HFFc6 (cell line): ENCODE measurements around the gene NTN3. TPM values are rescaled to one million over a fixed set of nuclear protein-coding genes. Genes with fewer than 3 reads are reported as not detected.

Experiments used
- DNase-seq: peaks from one replicate; pipeline ENCODE4 v3.0.0-alpha.2; 2018
- H3K27ac Mint-ChIP-seq: 2 replicates; pipeline ENCODE4 v1.8.0; 2020; ENCODE audit warnings: mild to moderate bottlenecking, mixed read lengths
- H3K27me3 Mint-ChIP-seq: 2 replicates; pipeline ENCODE4 v1.8.0; 2021; ENCODE audit warnings: mild to moderate bottlenecking, moderate library complexity, mixed read lengths; ENCODE audit not compliant: insufficient read depth
- H3K36me3 Mint-ChIP-seq: 2 replicates; pipeline ENCODE4 v1.8.0; 2021; ENCODE audit warnings: low read depth, mixed read lengths
- H3K4me1 Mint-ChIP-seq: 2 replicates; pipeline ENCODE4 v1.8.0; 2020; ENCODE audit warnings: low read depth, mixed read lengths
- H3K4me3 Mint-ChIP-seq: 2 replicates; pipeline ENCODE4 v1.8.0; 2020; ENCODE audit warnings: mild to moderate bottlenecking, moderate library complexity, mixed read lengths
- H3K9me3 Mint-ChIP-seq: 2 replicates; pipeline ENCODE4 v1.8.0; 2020; ENCODE audit warnings: mild to moderate bottlenecking, mixed read lengths
- microRNA-seq: library from miRNA; unstranded; fragments of <30 nt; microRNA quantifications from one replicate; pipeline ENCODE4, GENCODE V29; 2019
- total RNA-seq, 6 experiments: library from RNA; stranded (reverse); fragmentation: NEBNext Ultra II Directional; extraction: Animal tissue kit (Norgen Biotek cat#: 25700); gene quantifications; 2 replicates in 1 of 6; 3 replicates in 5 of 6; pipeline ENCODE4 v1.2.3, GENCODE V29; 2021
- TF ChIP-seq, protein P1 (sequence below): fragments of 200-600 bp; sonication (generic); IDR thresholded peaks from 2 replicates; pipeline ENCODE4 v1.5.0; 2021; ENCODE audit warnings: antibody characterized with exemption, mild to moderate bottlenecking

Gene NTN3
- total RNA-seq, 6 experiments from 2014 or later, result 0.22 to 0.47 (median 0.33) TPM

GRCh38 chr16:2518823-2519710, 48.0 kb downstream of the NTN3 start:
- peak overlapping the region; percentile 84 for H3K4me3 Mint-ChIP-seq

DNA sequence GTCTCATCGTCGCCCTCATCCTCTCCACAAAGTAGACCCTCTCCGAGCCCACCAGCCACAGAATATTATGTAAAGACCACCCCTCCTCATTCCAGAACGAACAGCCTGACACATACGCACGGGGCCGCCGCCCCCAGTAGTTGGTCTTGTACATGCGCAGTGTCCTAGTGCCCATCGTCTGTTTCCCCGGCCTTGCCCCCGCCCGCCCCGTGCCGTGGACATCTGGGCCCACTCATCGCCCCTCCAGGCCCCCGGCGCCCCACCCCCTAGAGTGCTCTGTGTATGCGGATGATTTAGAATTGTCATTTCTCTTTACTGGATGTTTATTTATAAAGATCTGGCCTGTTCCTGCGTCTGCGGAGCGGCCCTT, 48.6 kb downstream of the NTN3 start:
- TF ChIP-seq, protein P1, sequence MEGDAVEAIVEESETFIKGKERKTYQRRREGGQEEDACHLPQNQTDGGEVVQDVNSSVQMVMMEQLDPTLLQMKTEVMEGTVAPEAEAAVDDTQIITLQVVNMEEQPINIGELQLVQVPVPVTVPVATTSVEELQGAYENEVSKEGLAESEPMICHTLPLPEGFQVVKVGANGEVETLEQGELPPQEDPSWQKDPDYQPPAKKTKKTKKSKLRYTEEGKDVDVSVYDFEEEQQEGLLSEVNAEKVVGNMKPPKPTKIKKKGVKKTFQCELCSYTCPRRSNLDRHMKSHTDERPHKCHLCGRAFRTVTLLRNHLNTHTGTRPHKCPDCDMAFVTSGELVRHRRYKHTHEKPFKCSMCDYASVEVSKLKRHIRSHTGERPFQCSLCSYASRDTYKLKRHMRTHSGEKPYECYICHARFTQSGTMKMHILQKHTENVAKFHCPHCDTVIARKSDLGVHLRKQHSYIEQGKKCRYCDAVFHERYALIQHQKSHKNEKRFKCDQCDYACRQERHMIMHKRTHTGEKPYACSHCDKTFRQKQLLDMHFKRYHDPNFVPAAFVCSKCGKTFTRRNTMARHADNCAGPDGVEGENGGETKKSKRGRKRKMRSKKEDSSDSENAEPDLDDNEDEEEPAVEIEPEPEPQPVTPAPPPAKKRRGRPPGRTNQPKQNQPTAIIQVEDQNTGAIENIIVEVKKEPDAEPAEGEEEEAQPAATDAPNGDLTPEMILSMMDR, result no peak
- Mint-ChIP-seq H3K36me3 (peaks cover 43% of the 10 kb centered on the region), H3K4me3 (peak overlapping the region; percentile 84), H3K4me1 (peaks cover 52% of the 10 kb centered on the region), H3K27ac (peak overlapping the region; percentile 90), H3K9me3 (no peaks in the 10 kb centered on the region), H3K27me3 (peaks cover 25% of the 10 kb centered on the region)
- DNase-seq, result no peak

More at GRCh38 chr16:2518823-2519710, 48.0 kb downstream of the NTN3 start:
- H3K27ac Mint-ChIP-seq, result peak overlapping the region; percentile 90
- no peaks in the 10 kb centered on the region for H3K9me3 Mint-ChIP-seq
- TF ChIP-seq, protein P1, result no peak
- peaks cover 52% of the 10 kb centered on the region for H3K4me1 Mint-ChIP-seq
- H3K36me3 Mint-ChIP-seq, result peaks cover 39% of the 10 kb centered on the region
- peaks cover 26% of the 10 kb centered on the region for H3K27me3 Mint-ChIP-seq
- DNase-seq, result no peak

DNA sequence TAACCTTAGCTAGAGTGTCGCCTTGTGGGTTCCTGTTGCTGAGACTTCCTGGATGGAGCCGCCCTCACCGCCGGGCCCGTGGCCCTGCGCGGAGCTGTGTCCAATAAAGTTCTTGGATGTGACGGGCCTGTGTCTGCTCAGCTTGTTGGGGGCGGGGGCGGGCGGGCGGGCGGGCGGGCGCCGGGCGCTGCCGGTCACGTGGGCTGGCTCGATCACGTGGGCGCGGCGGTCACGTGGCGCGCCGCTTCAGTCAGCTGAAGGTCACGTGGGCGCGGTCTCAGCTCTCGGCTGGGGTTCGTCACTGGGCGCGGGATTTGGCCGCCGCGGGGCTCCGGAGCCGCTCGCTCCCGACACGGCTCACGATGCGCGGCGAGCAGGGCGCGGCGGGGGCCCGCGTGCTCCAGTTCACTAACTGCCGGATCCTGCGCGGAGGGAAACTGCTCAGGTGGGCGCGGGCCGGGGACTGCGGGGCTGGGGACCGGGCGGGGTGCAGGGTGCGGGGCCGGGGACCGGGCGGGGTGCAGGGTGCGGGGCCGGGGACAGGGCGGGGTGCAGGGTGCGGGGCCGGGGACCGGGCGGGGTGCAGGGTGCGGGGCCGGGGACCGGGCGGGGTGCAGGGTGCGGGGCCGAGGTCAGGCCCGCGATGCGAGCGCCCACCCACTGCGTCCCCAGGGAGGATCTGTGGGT, 49.1 kb downstream of the NTN3 start, which contains the start of gene AMDHD2:
AMDHD2 (plus strand) TSS at position 275 of the 687 bp plus-strand sequence; CDS start at position 363, 88 bp downstream.
- TF ChIP-seq, protein P1, result no peak
- H3K9me3 Mint-ChIP-seq, result no peaks in the 10 kb centered on the region
- H3K36me3 Mint-ChIP-seq, result peaks cover 42% of the 10 kb centered on the region
- H3K4me3 Mint-ChIP-seq, result peak within 1 kb of the TSS; percentile 86
- DNase-seq, result peak; percentile 85
- peak within 1 kb of the TSS; percentile 90 for H3K27ac Mint-ChIP-seq
- H3K4me1 Mint-ChIP-seq, result peaks cover 50% of the 10 kb centered on the region
- H3K27me3 Mint-ChIP-seq, result peaks cover 20% of the 10 kb centered on the region

DNA sequence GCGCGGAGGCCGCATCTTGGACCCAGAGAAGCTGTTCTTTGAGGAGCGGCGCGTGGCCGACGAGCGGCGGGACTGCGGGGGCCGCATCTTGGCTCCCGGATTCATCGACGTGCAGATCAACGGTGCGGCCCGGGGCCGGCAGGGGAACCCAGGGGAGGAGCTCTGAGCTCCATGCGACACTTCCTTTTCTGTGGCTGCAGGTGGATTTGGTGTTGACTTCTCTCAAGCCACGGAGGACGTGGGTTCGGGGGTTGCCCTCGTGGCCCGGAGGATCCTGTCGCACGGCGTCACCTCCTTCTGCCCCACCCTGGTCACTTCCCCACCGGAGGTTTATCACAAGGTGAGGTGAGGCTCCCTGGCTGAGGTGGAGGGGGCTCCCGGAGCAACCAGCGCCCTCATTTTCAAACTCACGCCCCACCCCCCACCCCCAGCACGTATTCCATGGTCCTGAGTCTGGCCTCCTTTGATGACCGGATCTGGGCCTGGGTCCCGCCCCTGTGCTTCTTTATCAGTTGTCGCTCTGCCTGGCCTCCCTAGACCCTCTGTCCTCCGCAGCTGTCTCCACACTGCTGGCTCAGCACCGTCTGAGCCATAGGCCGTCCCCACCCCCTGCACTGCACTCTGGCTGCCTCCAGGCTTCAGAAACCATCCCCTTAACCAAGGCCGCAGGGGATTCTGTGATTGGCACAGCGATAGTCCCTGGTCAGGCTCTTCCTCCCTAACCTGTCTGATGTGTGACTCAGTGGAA, 49.9 kb downstream of the NTN3 start:
- H3K4me3 Mint-ChIP-seq, result peak overlapping the region; percentile 86
- peaks cover 19% of the 10 kb centered on the region for H3K27me3 Mint-ChIP-seq
- H3K36me3 Mint-ChIP-seq, result peaks cover 38% of the 10 kb centered on the region
- peaks cover 43% of the 10 kb centered on the region for H3K4me1 Mint-ChIP-seq
- peak overlapping the region; percentile 74 for H3K27ac Mint-ChIP-seq
- no peak for DNase-seq
- TF ChIP-seq, protein P1, result no peak
- H3K9me3 Mint-ChIP-seq, result no peaks in the 10 kb centered on the region

Small RNAs within 50 kb of the gene (microRNA-seq; reads per million reads assigned to microRNA genes)
- gene MIR6767 (not detected), gene MIR6768 (not detected)

Other genes starting within 250 kb of the NTN3 start
- 10 to 100 TPM; 15.8 to 19.8 (median 16.7) TPM for gene E4F1, start 247.7 kb upstream of the NTN3 start, total RNA-seq
- 1 to 10 TPM in 4 of 6 experiments, under 1 TPM in 2; 0.82 to 1.5 (median 1.1) TPM for gene DNASE1L2, start 234.9 kb upstream of the NTN3 start, total RNA-seq
- 10 to 100 TPM; 30.3 to 47.8 (median 35.4) TPM for gene ECI1, start 219.7 kb upstream of the NTN3 start, total RNA-seq
- 100 to 1,000 TPM; 127 to 163 (median 140) TPM for gene RNPS1, start 203.2 kb upstream of the NTN3 start, total RNA-seq
- gene ABCA3, start 130.6 kb upstream of the NTN3 start, total RNA-seq, result 1 to 10 TPM; 1.9 to 3.6 (median 2.4) TPM
- gene CCNF, start 41.9 kb upstream of the NTN3 start, total RNA-seq, result 10 to 100 TPM; 10.9 to 22.3 (median 19.8) TPM
- 1 to 10 TPM; 3.6 to 8.3 (median 8.0) TPM for gene TEDC2, start 11.2 kb upstream of the NTN3 start, total RNA-seq
- gene TBC1D24, start 3.8 kb downstream of the NTN3 start, total RNA-seq, result 10 to 100 TPM; 15.8 to 30.3 (median 19.0) TPM
- gene ATP6V0C, start 42.7 kb downstream of the NTN3 start, total RNA-seq, result 100 to 1,000 TPM; 303 to 341 (median 309) TPM
- 10 to 100 TPM; 15.6 to 19.3 (median 18.6) TPM for gene AMDHD2, start 49.1 kb downstream of the NTN3 start, total RNA-seq
- gene CEMP1, start 60.1 kb downstream of the NTN3 start, total RNA-seq, result not detected
- 10 to 100 TPM; 34.2 to 43.8 (median 37.0) TPM for gene PDPK1, start 66.7 kb downstream of the NTN3 start, total RNA-seq
- gene KCTD5, start 211.2 kb downstream of the NTN3 start, total RNA-seq, result 10 to 100 TPM; 27.1 to 30.9 (median 28.8) TPM
- gene PRSS27, start 248.9 kb downstream of the NTN3 start, total RNA-seq, result under 1 TPM; 0.17 to 0.43 (median 0.31) TPM